T-cell (primary cell): ENCODE data around the gene SORT1. TPM values are rescaled to one million over a fixed set of nuclear protein-coding genes. Genes with fewer than 3 reads are reported as not detected.

Experiments
- total RNA-seq, 35 experiments: library from RNA in 6 of 35; stranded (reverse) in 6 of 35; fragments of 120-200 nt in 1 of 35; gene quantifications; one replicate each; pipeline versions ENCODE4 v1.2.1 to v1.2.4 and lab custom pipeline; 2013 to 2026

SORT1 gene
- total RNA-seq, 5 donors from 2014 or later (not counting 1 experiment from before 2014, with no cell fraction given): 0.82 to 2.9 (median 1.5) TPM

Other genes starting within 250 kb of the SORT1 start
- gene SARS1, start 184.0 kb downstream of the SORT1 start, total RNA-seq: 100 to 1,000 TPM; 106 to 192 (median 173) TPM
- 1 to 10 TPM; 4.1 to 5.3 (median 4.7) TPM for gene CELSR2, start 148.4 kb downstream of the SORT1 start, total RNA-seq
- gene PSRC1, start 114.8 kb downstream of the SORT1 start, total RNA-seq: 1 to 10 TPM in 2 of 5 donors, under 1 TPM in 3; 0.35 to 1.6 (median 0.72) TPM
- gene MYBPHL, start 90.9 kb downstream of the SORT1 start, total RNA-seq: not detected
- 10 to 100 TPM; 41.1 to 91.2 (median 75.5) TPM for gene PSMA5, start 28.5 kb upstream of the SORT1 start, total RNA-seq
- gene SYPL2, start 68.6 kb upstream of the SORT1 start, total RNA-seq: under 1 TPM in 4 of 5 donors, not detected in 1; 0.09 to 0.13 (median 0.11) TPM
- gene ATXN7L2, start 86.0 kb upstream of the SORT1 start, total RNA-seq: 10 to 100 TPM in 4 of 5 donors, 1 to 10 TPM in 1; 9.7 to 13.2 (median 12.5) TPM
- gene CYB561D1, start 96.2 kb upstream of the SORT1 start, total RNA-seq: 10 to 100 TPM; 23.6 to 42.6 (median 39.5) TPM
- gene AMIGO1, start 111.8 kb upstream of the SORT1 start, total RNA-seq: 10 to 100 TPM; 13.2 to 28.2 (median 21.5) TPM
- gene GPR61, start 142.0 kb upstream of the SORT1 start, total RNA-seq: under 1 TPM; 0.16 to 0.75 (median 0.39) TPM
- 1 to 10 TPM; 5.4 to 7.2 (median 6.5) TPM for gene GNAI3, start 150.7 kb upstream of the SORT1 start, total RNA-seq
- gene GNAT2, start 221.7 kb upstream of the SORT1 start, total RNA-seq: not detected
- 100 to 1,000 TPM in 3 of 5 donors, 10 to 100 TPM in 2; 90.2 to 285 (median 100) TPM for gene AMPD2, start 221.9 kb upstream of the SORT1 start, total RNA-seq